ENCODE results near the gene TMPRSS6. TPM values are rescaled to one million over a fixed set of nuclear protein-coding genes. Genes with fewer than 3 reads are reported as not detected.

Gene TMPRSS6
- total RNA-seq, 1 experiment from 2014 or later, result 0.79 TPM

DNA sequence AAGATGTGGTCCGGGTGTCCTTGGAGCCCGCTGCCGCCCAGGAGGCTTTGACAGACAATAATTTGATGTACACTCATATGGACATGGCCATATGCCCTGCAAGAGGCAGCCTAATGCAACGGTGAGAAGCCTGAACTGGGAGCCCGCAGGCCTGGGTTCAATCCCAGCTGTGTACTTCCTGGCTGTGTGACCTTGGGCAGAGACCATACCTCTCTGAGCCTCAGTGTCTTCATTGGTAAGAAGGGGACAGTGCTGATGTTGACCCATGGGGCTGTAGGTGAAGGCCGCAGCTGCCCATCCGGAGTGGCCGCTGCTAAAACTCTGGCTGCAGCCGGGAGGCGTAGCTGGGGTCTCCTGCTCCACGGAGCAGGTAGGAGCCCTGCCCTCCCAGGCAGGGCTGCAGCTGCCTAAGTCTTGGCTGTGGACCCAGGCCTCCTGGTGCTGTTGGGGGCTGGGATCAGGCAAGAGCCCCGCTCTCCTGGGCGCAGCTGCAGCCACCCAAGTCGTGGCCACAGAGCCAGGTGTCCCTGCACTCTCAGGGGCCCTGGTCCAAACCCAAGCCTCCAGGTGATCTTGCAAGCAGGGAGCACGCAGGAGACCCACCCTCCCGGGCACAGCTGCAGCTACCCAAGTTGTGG is 31.3 kb upstream of the TMPRSS6 start:
- no peak for TF ChIP-seq EZH2 (IDR thresholded peaks at IDR 0.05; ENCODE audit: low read depth)
- TF ChIP-seq, protein P1, sequence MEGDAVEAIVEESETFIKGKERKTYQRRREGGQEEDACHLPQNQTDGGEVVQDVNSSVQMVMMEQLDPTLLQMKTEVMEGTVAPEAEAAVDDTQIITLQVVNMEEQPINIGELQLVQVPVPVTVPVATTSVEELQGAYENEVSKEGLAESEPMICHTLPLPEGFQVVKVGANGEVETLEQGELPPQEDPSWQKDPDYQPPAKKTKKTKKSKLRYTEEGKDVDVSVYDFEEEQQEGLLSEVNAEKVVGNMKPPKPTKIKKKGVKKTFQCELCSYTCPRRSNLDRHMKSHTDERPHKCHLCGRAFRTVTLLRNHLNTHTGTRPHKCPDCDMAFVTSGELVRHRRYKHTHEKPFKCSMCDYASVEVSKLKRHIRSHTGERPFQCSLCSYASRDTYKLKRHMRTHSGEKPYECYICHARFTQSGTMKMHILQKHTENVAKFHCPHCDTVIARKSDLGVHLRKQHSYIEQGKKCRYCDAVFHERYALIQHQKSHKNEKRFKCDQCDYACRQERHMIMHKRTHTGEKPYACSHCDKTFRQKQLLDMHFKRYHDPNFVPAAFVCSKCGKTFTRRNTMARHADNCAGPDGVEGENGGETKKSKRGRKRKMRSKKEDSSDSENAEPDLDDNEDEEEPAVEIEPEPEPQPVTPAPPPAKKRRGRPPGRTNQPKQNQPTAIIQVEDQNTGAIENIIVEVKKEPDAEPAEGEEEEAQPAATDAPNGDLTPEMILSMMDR (conservative IDR thresholded peaks at IDR 0.05), result no peak
- H2AFZ ChIP-seq, result no peak overlapping the region
- no peaks in the 10 kb centered on the region for H3K27me3 ChIP-seq (ENCODE audit: insufficient read depth, low read depth)
- no peaks in the 10 kb centered on the region for H3K9me3 ChIP-seq (ENCODE audit: insufficient read depth, low read depth)
- no peaks in the 10 kb centered on the region for H3K9me2 ChIP-seq (ENCODE audit: insufficient read depth)
- no peaks in the 10 kb centered on the region; the same call in 1 of the 2 replicates for H3F3A ChIP-seq (ENCODE audit: insufficient read depth, low read depth)
- H3K79me2 ChIP-seq (ENCODE audit: low read depth), result no peaks in the 10 kb centered on the region
- H3K4me1 ChIP-seq (replicated peaks; ENCODE audit: insufficient read depth), result no peaks in the 10 kb centered on the region
- no peaks in the 10 kb centered on the region for H4K20me1 ChIP-seq (ENCODE audit: insufficient read depth)
- BruUV-seq (replicated peaks), result no TSS peak
- DNase-seq, result no peak
- H3K4me3 ChIP-seq, result no peak overlapping the region
- H3K27ac ChIP-seq, result no peak overlapping the region
- ChIA-PET POLR2A (ENCODE audit: unreplicated experiment) (interaction anchor here (0.6 kb wide), 1 partner anchor 111 kb away, joined by 3 read pairs; no protein-coding TSS in a partner anchor), CTCF (interaction anchor here (0.7 kb wide), 1 partner anchor 26 kb away, joined by 4 read pairs; no protein-coding TSS in a partner anchor)
- no peaks in the 10 kb centered on the region for H3K36me3 ChIP-seq (ENCODE audit: low read depth)
- intact Hi-C loops (cut with micrococcal nuclease; ENCODE audit: unreplicated experiment), result no loop called here
- no peak overlapping the region for H3K4me2 ChIP-seq

DNA sequence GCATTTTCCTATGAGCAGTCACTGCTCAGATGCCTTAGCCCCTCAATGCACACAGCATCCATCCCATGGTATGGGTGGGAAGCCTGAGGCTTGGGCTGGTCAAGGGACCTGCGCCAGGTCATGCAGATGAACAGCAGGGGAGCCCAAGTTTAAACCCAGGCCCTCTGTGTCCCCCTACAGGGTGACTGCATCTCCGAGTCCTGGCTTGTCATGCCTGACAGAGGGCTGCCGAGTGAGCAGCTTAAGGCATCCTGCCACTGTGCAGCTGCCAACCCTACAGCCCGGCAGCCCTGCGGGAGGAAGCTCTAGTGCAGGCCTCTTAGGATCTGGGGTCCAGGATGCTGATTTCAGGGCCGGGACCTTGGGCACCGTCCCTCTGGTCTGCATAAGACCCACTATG is 30.2 kb upstream of the TMPRSS6 start:
- Histone ChIP-seq H3K4me3 (no peak overlapping the region), H3K36me3 (ENCODE audit: low read depth) (no peaks in the 10 kb centered on the region), H3K9me2 (ENCODE audit: insufficient read depth) (no peaks in the 10 kb centered on the region), H3K4me2 (no peak overlapping the region), H2AFZ (no peak overlapping the region), H3F3A (ENCODE audit: insufficient read depth, low read depth) (no peaks in the 10 kb centered on the region; the same call in 1 of the 2 replicates), H3K27me3 (ENCODE audit: insufficient read depth, low read depth) (no peaks in the 10 kb centered on the region; the same call in 1 of the 2 replicates), H3K27ac (no peak overlapping the region), H3K9me3 (ENCODE audit: insufficient read depth, low read depth) (no peaks in the 10 kb centered on the region), H3K79me2 (ENCODE audit: low read depth) (no peaks in the 10 kb centered on the region), H4K20me1 (ENCODE audit: insufficient read depth) (no peaks in the 10 kb centered on the region), H3K4me1 (replicated peaks; ENCODE audit: insufficient read depth) (no peaks in the 10 kb centered on the region)
- CTCF ChIA-PET, result no interaction called here
- BruUV-seq (replicated peaks), result no TSS peak
- no peak for DNase-seq
- POLR2A ChIA-PET (ENCODE audit: unreplicated experiment), result no interaction called here
- TF ChIP-seq, protein P1 (conservative IDR thresholded peaks at IDR 0.05), result no peak
- no peak for TF ChIP-seq EZH2 (IDR thresholded peaks at IDR 0.05; ENCODE audit: low read depth)
- intact Hi-C loops (cut with micrococcal nuclease; ENCODE audit: unreplicated experiment), result no loop called here

DNA sequence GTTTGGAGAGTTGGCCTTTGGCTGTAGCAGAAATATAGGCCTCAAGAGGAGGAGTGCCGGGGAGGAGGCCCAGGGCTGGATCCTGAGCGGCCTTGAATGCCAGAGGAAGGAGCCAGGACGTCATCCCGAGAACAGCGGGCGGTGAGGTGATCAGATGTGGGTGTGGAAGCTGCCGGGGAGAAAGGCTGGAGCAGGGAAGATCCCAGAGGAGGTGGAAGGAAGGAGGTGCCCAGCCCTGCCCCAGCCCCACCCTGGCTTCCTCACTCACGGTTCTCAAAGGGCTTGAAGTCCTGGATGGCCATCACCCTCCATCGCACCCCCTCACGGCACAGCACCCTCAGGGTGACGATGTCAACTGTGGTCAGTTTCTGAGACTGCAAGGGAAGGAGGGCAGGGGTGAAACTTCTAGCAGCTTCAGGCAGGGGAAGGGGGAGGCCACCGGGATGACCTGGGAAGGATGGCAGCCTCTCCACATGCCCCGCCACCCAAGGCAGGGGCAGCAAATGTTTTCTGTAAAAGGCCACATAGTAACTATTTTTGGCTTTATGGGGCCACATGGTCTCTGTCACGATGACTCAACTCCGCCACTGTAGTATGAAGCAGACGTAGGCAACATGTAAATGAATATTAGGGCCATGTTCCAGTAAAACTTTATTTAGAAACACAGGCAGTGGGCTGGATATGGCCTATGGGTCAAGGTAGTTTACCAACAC is 29.5 kb upstream of the TMPRSS6 start:
- H3K4me3 ChIP-seq, result no peak overlapping the region
- DNase-seq, result no peak
- H3K4me1 ChIP-seq (replicated peaks; ENCODE audit: insufficient read depth), result no peaks in the 10 kb centered on the region
- POLR2A ChIA-PET (ENCODE audit: unreplicated experiment), result no interaction called here
- H3K9me3 ChIP-seq (ENCODE audit: insufficient read depth, low read depth), result no peaks in the 10 kb centered on the region
- no peaks in the 10 kb centered on the region for H3K36me3 ChIP-seq (ENCODE audit: low read depth)
- no peak overlapping the region for H3K27ac ChIP-seq
- H3K4me2 ChIP-seq, result no peak overlapping the region
- H3K9me2 ChIP-seq (ENCODE audit: insufficient read depth), result no peaks in the 10 kb centered on the region
- H3K79me2 ChIP-seq (ENCODE audit: low read depth), result no peaks in the 10 kb centered on the region
- no peak overlapping the region for H2AFZ ChIP-seq
- BruUV-seq (replicated peaks), result no TSS peak
- CTCF ChIA-PET, result no interaction called here
- TF ChIP-seq EZH2 (IDR thresholded peaks at IDR 0.05; ENCODE audit: low read depth), result no peak
- intact Hi-C loops (cut with micrococcal nuclease; ENCODE audit: unreplicated experiment), result no loop called here
- H4K20me1 ChIP-seq (ENCODE audit: insufficient read depth), result no peaks in the 10 kb centered on the region
- no peaks in the 10 kb centered on the region; the same call in 1 of the 2 replicates for H3F3A ChIP-seq (ENCODE audit: insufficient read depth, low read depth)
- H3K27me3 ChIP-seq (ENCODE audit: insufficient read depth, low read depth), result no peaks in the 10 kb centered on the region; the same call in 1 of the 2 replicates
